Measurements from ENCODE around the gene RAVER1.

DNA sequence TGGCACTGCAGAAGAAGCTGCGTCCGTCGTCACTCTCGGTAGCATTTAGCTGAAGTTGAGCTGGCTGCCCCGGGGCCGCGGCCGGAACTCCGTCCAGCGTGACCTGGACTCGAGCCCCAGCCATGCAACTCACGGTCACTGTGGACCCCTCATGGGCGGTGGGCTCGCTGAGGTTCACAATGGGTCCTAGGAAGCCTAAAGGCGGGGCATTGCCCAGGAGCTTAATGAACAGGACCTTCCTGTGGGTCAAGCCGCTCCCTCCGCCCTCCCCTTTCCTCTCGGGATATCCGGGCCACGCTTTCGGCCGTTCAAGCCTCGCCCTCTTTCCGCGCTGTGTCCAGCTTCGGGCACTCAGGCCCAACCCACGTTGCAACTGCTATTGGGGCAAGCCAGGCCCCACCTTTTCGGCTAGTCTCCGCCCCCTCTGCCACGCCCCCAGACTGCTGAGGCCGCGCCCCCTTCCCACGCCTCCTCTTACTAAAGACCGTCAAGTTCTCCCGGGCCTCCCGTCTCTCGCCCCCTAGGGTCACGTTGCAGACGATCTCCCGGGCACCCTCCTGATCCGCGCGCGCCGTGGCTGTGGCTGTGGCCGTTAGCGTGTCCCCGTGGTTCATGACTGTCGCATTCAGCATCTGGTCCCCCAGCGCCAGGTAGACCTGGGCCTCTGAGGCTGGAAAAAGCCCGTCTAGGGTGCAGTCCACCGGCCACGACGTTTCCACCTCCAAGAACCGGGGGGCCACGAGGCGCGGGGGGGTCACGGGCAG, 1.4 kb upstream of the RAVER1 start:
- TF ChIP-seq CTCF (IDR thresholded peaks at IDR 0.05) (no peak), POLR2A (IDR thresholded peaks at IDR 0.05) (peak in 1 of 2 donors; percentile 61)

All from uterus (tissue), 2 donors.